GM12878 (cell line): ENCODE measurements around the gene PAOX. TPM values are rescaled to one million over a fixed set of nuclear protein-coding genes. Genes with fewer than 3 reads are reported as not detected.

Experiments
- CBX5 ChIP-seq: sonication (generic); IDR thresholded peaks from 2 replicates; pipeline ENCODE4 v1.6.1; 2016; ENCODE audit warnings: low read depth, moderate library complexity, mild to moderate bottlenecking, inconsistent platforms
- E2F8 ChIP-seq: fragments of 450-650 bp; IDR thresholded peaks from 2 replicates; pipeline ENCODE4 v1.6.1; 2018; ENCODE audit warnings: mild to moderate bottlenecking, low read depth, moderate library complexity; ENCODE audit not compliant: partially characterized antibody
- HCFC1 ChIP-seq: fragments of 150-350 bp; IDR thresholded peaks from 2 replicates; pipeline ENCODE4 v1.6.1; 2014; ENCODE audit warnings: low read length
- IKZF1 ChIP-seq: fragments of 450-650 bp; conservative IDR thresholded peaks from 2 replicates; pipeline ENCODE4 v1.6.1; 2017; ENCODE audit warnings: antibody characterized with exemption, mild to moderate bottlenecking
- JUNB ChIP-seq: IDR thresholded peaks from 2 replicates; pipeline ENCODE4 v1.6.1; 2016; ENCODE audit warnings: antibody characterized with exemption, mild to moderate bottlenecking
- MTA2 ChIP-seq: fragments of 450-650 bp; IDR thresholded peaks from 2 replicates; pipeline ENCODE4 v1.6.1; 2016; ENCODE audit warnings: low read depth, mild to moderate bottlenecking, moderate library complexity
- MTA3 ChIP-seq: IDR thresholded peaks from 2 replicates; pipeline ENCODE4 v1.6.1; 2012; ENCODE audit warnings: low read length, inconsistent platforms, borderline replicate concordance
- MYC ChIP-seq: IDR thresholded peaks from 2 replicates; pipeline ENCODE4 v1.6.1; 2011; ENCODE audit warnings: mild to moderate bottlenecking, low read length, moderate library complexity, inconsistent platforms; ENCODE audit not compliant: insufficient read depth, insufficient replicate concordance, insufficient read length, severe bottlenecking
- NR2C2 ChIP-seq: IDR thresholded peaks from 2 replicates; pipeline ENCODE4 v1.6.1; 2011; ENCODE audit warnings: borderline replicate concordance, low read depth; ENCODE audit not compliant: control insufficient read depth, insufficient read length
- POLR2AphosphoS5 ChIP-seq: IDR thresholded peaks from 2 replicates; pipeline ENCODE4 v1.6.1; 2011; ENCODE audit warnings: mild to moderate bottlenecking, low read length, inconsistent platforms
- POU2F2 ChIP-seq: IDR thresholded peaks from 3 replicates; pipeline ENCODE4 v1.6.1; 2011; ENCODE audit warnings: low read depth, mild to moderate bottlenecking, low read length, borderline replicate concordance
- SMAD5 ChIP-seq: IDR thresholded peaks from 2 replicates; pipeline ENCODE4 v1.6.1; 2016; ENCODE audit warnings: antibody characterized with exemption, low read depth
- SMARCA5 ChIP-seq: fragments of 450-650 bp; IDR thresholded peaks from 2 replicates; pipeline ENCODE4 v1.6.1; 2017; ENCODE audit warnings: mild to moderate bottlenecking
- SUZ12 ChIP-seq: fragments of 200-600 bp; sonication (generic); IDR thresholded peaks from one replicate; pipeline ENCODE4 v1.6.1; 2018; ENCODE audit warnings: antibody characterized with exemption, mild to moderate bottlenecking; ENCODE audit not compliant: unreplicated experiment
- TCF12 ChIP-seq: IDR thresholded peaks from 2 replicates; pipeline ENCODE4 v1.6.1; 2011; ENCODE audit warnings: low read depth, mild to moderate bottlenecking, low read length
- ZNF384 ChIP-seq: IDR thresholded peaks from 2 replicates; pipeline ENCODE4 v1.6.1; 2012; ENCODE audit warnings: low read depth, mild to moderate bottlenecking, low read length, improper control_type of control experiment, borderline replicate concordance
- polyA plus RNA-seq, 11 experiments: library from polyadenylated mRNA; depleted of rRNA in 4 of 11; unstranded in 6 of 11; stranded (reverse) in 5 of 11; fragments of >200 nt; fragmentation: Nextera tagmentation in 4 of 11; fragmentation: Illumina TruSeq in 1 of 11; extraction: Ambion mirVana in 4 of 11; extraction: Trizol in 1 of 11; gene quantifications; 1 replicate in 1 of 11; 2 replicates in 10 of 11; pipeline versions ENCODE4 v1.2.1 to v1.2.3, GENCODE V29; 2011 to 2016; ENCODE audit warnings: inconsistent platforms in 2 of 11, missing spikeins in 2 of 11, low read depth in 1 of 11
- total RNA-seq, 4 experiments: library from RNA; depleted of rRNA in 3 of 4; stranded (reverse); fragments of >200 nt in 3 of 4; fragmentation: Illumina TruSeq in 1 of 4; extraction: Trizol in 1 of 4; gene quantifications; 2 replicates each; pipeline versions ENCODE4 v1.2.1 to v1.2.3, GENCODE V29; 2013 to 2021
- TF ChIP-seq, protein P1 (sequence below): IDR thresholded peaks from 2 replicates; pipeline ENCODE4 v1.6.1; 2011; ENCODE audit warnings: borderline replicate concordance, low read depth, mild to moderate bottlenecking, moderate library complexity, low read length; ENCODE audit not compliant: insufficient read depth, poor library complexity, severe bottlenecking
- TF ChIP-seq, protein P2 (sequence below): IDR thresholded peaks from 2 replicates; pipeline ENCODE4 v1.6.1; 2012; ENCODE audit warnings: low read depth, low read length, improper control_type of control experiment
- TF ChIP-seq, protein P3 (sequence below): IDR thresholded peaks from 2 replicates; pipeline ENCODE4 v1.6.1; 2011; ENCODE audit warnings: mild to moderate bottlenecking, low read depth, low read length, moderate library complexity; ENCODE audit not compliant: insufficient replicate concordance
- TF ChIP-seq, protein P4 (sequence below): fragments of 450-650 bp; IDR thresholded peaks from 2 replicates; pipeline ENCODE4 v1.6.1; 2018; ENCODE audit warnings: borderline replicate concordance, mild to moderate bottlenecking; ENCODE audit not compliant: partially characterized antibody

Gene PAOX
- total and polyA plus RNA-seq, 10 of the 15 experiments (the other 5 are each of a cell fraction or from before 2014, with no cell fraction given) = 1.2 to 22.2 (median 10.5) TPM

DNA sequence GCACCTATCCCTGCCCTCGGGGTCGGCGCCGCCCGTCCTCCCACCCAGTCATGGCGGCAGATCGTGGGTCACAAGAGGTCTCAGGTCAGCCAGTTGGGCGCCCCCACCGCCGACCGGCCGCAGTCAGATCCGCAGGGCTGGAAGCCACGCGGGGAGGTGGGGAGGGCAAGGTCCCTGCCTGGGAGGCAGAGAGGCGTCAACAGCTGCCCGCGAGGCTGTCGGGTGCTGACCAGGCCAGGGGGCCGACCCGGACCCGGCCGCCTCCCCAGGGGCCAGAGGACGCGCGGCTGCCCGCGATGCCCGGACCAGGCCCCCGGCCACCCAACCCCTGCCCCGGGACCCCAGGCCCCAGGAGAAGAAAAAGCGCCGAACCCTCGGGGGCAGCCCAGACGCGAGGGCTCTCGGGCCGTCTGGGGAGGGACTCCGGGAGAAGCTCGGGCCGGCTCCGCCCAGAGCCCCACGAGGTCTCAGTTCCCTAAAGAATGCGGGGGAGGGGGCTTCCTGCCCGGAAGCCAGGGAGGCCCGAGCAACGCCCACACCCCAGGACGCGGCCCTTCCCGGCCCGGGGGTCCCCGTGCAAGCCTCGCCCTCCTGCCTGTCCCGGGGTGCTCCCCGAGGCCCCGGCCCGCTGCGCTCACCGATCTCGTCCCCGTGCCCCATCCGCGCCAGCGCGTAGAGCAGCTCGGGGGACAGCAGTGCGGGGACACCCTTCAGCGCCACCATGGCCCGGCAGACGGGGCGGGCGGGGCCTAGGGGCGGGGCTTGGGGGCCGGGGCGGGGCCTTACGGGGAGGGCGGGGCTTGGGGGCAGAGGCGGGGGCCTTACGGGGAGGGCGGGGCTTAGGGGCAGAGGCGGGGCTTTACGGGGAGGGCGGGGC lies 21.5 kb upstream of the PAOX start, which contains the start of gene FUOM (continued):
- TF ChIP-seq POU2F2 (peak; percentile 45; the same call in 1 of the 3 replicates), MYC (no peak), NR2C2 (no peak), HCFC1 (0 out of 2 replicates have a peak, but pooled peaks have one; percentile 40), POLR2AphosphoS5 (peak; percentile 49; the same call in 1 of the 2 replicates), ZNF384 (no peak), MTA3 (no peak), MTA2 (no peak), SUZ12 (no peak), CBX5 (no peak), IKZF1 (peak; percentile 84), TCF12 (0 out of 2 replicates have a peak, but pooled peaks have one; percentile 23), JUNB (no peak), SMAD5 (no peak), E2F8 (no peak), SMARCA5 (no peak; the same call in 1 of the 2 replicates)
- TF ChIP-seq, protein P1, sequence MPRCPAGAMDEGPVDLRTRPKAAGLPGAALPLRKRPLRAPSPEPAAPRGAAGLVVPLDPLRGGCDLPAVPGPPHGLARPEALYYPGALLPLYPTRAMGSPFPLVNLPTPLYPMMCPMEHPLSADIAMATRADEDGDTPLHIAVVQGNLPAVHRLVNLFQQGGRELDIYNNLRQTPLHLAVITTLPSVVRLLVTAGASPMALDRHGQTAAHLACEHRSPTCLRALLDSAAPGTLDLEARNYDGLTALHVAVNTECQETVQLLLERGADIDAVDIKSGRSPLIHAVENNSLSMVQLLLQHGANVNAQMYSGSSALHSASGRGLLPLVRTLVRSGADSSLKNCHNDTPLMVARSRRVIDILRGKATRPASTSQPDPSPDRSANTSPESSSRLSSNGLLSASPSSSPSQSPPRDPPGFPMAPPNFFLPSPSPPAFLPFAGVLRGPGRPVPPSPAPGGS = peak; percentile 25
- TF ChIP-seq, protein P2, sequence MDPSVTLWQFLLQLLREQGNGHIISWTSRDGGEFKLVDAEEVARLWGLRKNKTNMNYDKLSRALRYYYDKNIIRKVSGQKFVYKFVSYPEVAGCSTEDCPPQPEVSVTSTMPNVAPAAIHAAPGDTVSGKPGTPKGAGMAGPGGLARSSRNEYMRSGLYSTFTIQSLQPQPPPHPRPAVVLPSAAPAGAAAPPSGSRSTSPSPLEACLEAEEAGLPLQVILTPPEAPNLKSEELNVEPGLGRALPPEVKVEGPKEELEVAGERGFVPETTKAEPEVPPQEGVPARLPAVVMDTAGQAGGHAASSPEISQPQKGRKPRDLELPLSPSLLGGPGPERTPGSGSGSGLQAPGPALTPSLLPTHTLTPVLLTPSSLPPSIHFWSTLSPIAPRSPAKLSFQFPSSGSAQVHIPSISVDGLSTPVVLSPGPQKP = peak; percentile 49; the same call in 1 of the 2 replicates
- TF ChIP-seq, protein P3, sequence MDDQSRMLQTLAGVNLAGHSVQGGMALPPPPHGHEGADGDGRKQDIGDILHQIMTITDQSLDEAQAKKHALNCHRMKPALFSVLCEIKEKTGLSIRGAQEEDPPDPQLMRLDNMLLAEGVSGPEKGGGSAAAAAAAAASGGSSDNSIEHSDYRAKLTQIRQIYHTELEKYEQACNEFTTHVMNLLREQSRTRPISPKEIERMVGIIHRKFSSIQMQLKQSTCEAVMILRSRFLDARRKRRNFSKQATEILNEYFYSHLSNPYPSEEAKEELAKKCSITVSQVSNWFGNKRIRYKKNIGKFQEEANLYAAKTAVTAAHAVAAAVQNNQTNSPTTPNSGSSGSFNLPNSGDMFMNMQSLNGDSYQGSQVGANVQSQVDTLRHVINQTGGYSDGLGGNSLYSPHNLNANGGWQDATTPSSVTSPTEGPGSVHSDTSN = no peak
- TF ChIP-seq, protein P4, sequence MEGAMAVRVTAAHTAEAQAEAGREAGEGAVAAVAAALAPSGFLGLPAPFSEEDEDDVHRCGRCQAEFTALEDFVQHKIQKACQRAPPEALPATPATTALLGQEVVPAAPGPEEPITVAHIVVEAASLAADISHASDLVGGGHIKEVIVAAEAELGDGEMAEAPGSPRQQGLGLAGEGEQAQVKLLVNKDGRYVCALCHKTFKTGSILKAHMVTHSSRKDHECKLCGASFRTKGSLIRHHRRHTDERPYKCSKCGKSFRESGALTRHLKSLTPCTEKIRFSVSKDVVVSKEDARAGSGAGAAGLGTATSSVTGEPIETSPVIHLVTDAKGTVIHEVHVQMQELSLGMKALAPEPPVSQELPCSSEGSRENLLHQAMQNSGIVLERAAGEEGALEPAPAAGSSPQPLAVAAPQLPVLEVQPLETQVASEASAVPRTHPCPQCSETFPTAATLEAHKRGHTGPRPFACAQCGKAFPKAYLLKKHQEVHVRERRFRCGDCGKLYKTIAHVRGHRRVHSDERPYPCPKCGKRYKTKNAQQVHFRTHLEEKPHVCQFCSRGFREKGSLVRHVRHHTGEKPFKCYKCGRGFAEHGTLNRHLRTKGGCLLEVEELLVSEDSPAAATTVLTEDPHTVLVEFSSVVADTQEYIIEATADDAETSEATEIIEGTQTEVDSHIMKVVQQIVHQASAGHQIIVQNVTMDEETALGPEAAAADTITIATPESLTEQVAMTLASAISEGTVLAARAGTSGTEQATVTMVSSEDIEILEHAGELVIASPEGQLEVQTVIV = peak; percentile 39
